Measurements from ENCODE around the gene OR10A6. TPM values are rescaled to one million over a fixed set of nuclear protein-coding genes. Genes with fewer than 3 reads are reported as not detected.

The OR10A6 gene
- total and polyA plus RNA-seq, 10 of the 15 experiments (the other 5 are each of a cell fraction or from before 2014, with no cell fraction given) = not detected

GRCh38 chr11:7905961-7906429 is 25.1 kb downstream of the OR10A6 start (continued):
- TF ChIP-seq, protein P1, sequence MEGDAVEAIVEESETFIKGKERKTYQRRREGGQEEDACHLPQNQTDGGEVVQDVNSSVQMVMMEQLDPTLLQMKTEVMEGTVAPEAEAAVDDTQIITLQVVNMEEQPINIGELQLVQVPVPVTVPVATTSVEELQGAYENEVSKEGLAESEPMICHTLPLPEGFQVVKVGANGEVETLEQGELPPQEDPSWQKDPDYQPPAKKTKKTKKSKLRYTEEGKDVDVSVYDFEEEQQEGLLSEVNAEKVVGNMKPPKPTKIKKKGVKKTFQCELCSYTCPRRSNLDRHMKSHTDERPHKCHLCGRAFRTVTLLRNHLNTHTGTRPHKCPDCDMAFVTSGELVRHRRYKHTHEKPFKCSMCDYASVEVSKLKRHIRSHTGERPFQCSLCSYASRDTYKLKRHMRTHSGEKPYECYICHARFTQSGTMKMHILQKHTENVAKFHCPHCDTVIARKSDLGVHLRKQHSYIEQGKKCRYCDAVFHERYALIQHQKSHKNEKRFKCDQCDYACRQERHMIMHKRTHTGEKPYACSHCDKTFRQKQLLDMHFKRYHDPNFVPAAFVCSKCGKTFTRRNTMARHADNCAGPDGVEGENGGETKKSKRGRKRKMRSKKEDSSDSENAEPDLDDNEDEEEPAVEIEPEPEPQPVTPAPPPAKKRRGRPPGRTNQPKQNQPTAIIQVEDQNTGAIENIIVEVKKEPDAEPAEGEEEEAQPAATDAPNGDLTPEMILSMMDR (IDR thresholded peaks at IDR 0.05 in 2 of 3, conservative IDR thresholded peaks at IDR 0.05 in 1 of 3; ENCODE audit: control insufficient read depth in 2 of 3, extremely low read depth in 1 of 3, insufficient read depth in 1 of 3, low read depth in 3 of 3, low read length in 3 of 3) = no peak
- no peak for TF ChIP-seq YBX1 (IDR thresholded peaks at IDR 0.05)
- no peak for TF ChIP-seq NFXL1 (IDR thresholded peaks at IDR 0.05; ENCODE audit: borderline replicate concordance)
- no peak for TF ChIP-seq RELA (IDR thresholded peaks at IDR 0.05; ENCODE audit: borderline replicate concordance, partially characterized antibody)
- no peak for TF ChIP-seq ZNF274 (IDR thresholded peaks at IDR 0.05; ENCODE audit: insufficient read depth, insufficient read length)
- no peak for TF ChIP-seq REST (IDR thresholded peaks at IDR 0.05; ENCODE audit: low read depth, low read length)

- Histone ChIP-seq H3K4me1 (ENCODE audit: control insufficient read depth, insufficient read depth, low read length) (no peaks in the 10 kb centered on the region), H3K27me3 (replicated peaks in 1 of 2; ENCODE audit: control insufficient read depth in 2 of 2, insufficient read depth in 2 of 2, low read length in 1 of 2) (peaks cover 0 to 2% of the 10 kb centered on the region in 2 experiments; a peak in 1 of 4 replicates), H3K9me3 (replicated peaks; ENCODE audit: control insufficient read depth, insufficient read depth, low read length) (no peaks in the 10 kb centered on the region), H3K79me2 (ENCODE audit: control insufficient read depth, insufficient read depth, low read length) (no peaks in the 10 kb centered on the region), H3K4me3 (no peak overlapping the region), H2AFZ (ENCODE audit: control insufficient read depth, low read depth, low read length) (no peak overlapping the region), H3K4me2 (ENCODE audit: control insufficient read depth, insufficient read depth) (no peak overlapping the region), H3K9ac (ENCODE audit: control insufficient read depth, insufficient read depth, low read length) (no peak overlapping the region), H3K36me3 (ENCODE audit: control insufficient read depth in 2 of 2, insufficient read depth in 2 of 2, low read length in 1 of 2) (no peaks in the 10 kb centered on the region), H4K20me1 (ENCODE audit: control insufficient read depth, insufficient read depth) (no peaks in the 10 kb centered on the region), H3K27ac (ENCODE audit: control insufficient read depth, insufficient read depth) (no peak overlapping the region)
- intact Hi-C loops (cut with micrococcal nuclease; ENCODE audit: unreplicated experiment) = no loop called here
- no peak for FAIRE-seq
- no peak for DNase-seq (ENCODE audit: low read depth, low spot score)
- ChIA-PET RAD21 (ENCODE audit: unreplicated experiment) (interaction anchor here (1.4 kb wide), 1 partner anchor 81 kb away, joined by 4 read pairs; no protein-coding TSS in a partner anchor), SMC1A (ENCODE audit: uncharacterized antibody, unreplicated experiment) (no interaction called here), CTCF (interaction anchor here (1.0 to 1.6 kb wide), 3 partner anchors 13 to 194 kb away, joined by 3 to 6 read pairs (median 5); partner anchors contain the start of gene EIF3F), POLR2A (no interaction called here)
- no TSS peak for BruUV-seq (replicated peaks)
- 25% methylated on average over 9 of the region's 9 CpGs for WGBS (ENCODE audit: insufficient coverage, insufficient replicate concordance, low lambda C conversion rate, missing lambda C conversion rate)
- ATAC-seq = no peak
- in situ Hi-C loops (cut with MboI) = no loop called here
- TF ChIP-seq JUND (IDR thresholded peaks at IDR 0.05; ENCODE audit: low read depth, low read length) (no peak), BRCA1 (IDR thresholded peaks at IDR 0.05; ENCODE audit: low read depth, low read length) (no peak), EGR1 (IDR thresholded peaks at IDR 0.05; ENCODE audit: borderline replicate concordance in 1 of 2, low read depth in 2 of 2, low read length in 2 of 2) (no peak), NR2C2 (IDR thresholded peaks at IDR 0.05; ENCODE audit: borderline replicate concordance, control insufficient read depth, insufficient read length, low read depth) (no peak), RUNX3 (IDR thresholded peaks at IDR 0.05; ENCODE audit: low read length) (no peak), MXI1 (IDR thresholded peaks at IDR 0.05; ENCODE audit: low read depth, low read length) (no peak), GABPA (IDR thresholded peaks at IDR 0.05; ENCODE audit: low read depth) (no peak), BMI1 (IDR thresholded peaks at IDR 0.05; ENCODE audit: borderline replicate concordance) (no peak), MYB (IDR thresholded peaks at IDR 0.05; ENCODE audit: borderline replicate concordance, low read depth, low read length) (no peak)
Measured at GRCh38 chr11:7905549-7905948, 25.5 kb downstream of the OR10A6 start.

Data from GM12878 (cell line).